ENCODE results near the gene NCOR2.

NCOR2 gene

GRCh38 chr12:124568431-124569374 is 1.3 kb upstream of the NCOR2 start:
- FAIRE-seq (no peak), DNase-seq (ENCODE audit: insufficient read length, low spot score) (no peak)
- TF ChIP-seq CTCF (IDR thresholded peaks at IDR 0.05; ENCODE audit: insufficient read depth, missing control alignments) = peak; percentile 52

DNA sequence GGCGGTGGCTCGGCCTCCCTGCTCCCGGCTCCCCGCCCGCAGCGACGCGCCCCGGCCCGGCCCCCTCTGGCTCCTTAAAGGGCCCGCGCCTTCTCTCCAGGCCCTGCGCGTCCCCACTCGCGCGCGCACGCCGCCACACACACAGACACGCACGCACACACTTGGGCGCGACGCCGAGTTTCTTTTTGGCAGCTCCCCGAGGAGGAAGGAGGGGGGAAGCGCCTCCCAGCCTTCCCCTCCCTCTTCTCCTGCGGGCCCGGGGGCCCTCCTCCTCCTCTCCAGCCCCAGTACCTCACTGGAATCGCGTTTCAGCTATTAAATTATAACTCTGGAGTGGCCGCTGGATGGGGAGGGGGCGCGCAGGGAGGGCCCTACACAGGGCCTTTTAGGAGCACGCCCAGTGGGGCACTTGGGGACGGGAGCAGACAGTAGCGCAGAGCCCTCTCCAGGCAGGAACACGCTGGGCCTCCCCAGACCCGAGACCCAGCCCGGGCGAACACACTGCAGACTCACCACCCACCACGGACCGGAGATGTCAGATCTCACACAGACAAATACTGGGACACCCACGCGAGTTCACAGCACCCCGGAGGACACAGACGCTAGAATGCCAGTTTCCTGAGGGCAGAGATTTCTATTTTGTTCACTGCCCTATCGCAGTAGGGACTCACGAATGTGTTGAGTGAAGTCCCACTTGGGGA is 411 bp upstream of the NCOR2 start:
- peak; percentile 85 for DNase-seq (ENCODE audit: insufficient read length, low spot score)
- no peak for FAIRE-seq
- TF ChIP-seq CTCF (IDR thresholded peaks at IDR 0.05; ENCODE audit: insufficient read depth, missing control alignments) = no peak

- TF ChIP-seq CTCF (IDR thresholded peaks at IDR 0.05; ENCODE audit: insufficient read depth, missing control alignments) = no peak
- no peak for DNase-seq (ENCODE audit: insufficient read length, low spot score)
- FAIRE-seq = no peak
Observed at GRCh38 chr12:124566161-124566996, 1.0 kb downstream of the NCOR2 start.

- DNase-seq (ENCODE audit: insufficient read length, low spot score) (no peak), FAIRE-seq (no peak)
- TF ChIP-seq CTCF (IDR thresholded peaks at IDR 0.05; ENCODE audit: insufficient read depth, missing control alignments) = no peak
Observed at GRCh38 chr12:124565656-124566160, 1.7 kb downstream of the NCOR2 start.

DNA sequence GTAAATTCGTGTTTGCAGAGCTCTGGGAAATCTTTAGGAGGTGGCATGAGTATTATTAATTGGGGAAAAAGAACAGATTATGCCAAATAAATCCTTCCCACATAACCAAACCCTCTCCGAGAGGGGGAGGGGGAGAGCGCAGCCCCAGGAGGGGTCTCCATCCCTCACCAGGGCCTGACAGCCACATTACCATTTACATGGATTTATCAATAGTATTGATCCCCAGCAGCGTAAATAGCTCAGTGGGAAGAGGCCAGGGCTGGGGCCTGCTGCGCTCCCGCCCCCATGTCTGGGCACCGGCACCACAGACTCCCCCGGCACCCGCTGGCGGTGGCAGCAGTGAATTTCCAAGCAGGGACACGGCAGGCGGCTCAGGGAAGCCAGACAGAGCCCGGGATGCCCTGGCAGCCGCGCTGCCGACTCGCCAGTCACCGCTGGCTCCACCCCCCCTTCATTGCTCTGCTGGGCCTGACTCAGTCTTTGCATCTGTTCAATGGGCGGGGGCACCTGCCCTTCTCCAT is 2.4 kb downstream of the NCOR2 start:
- no peak for DNase-seq (ENCODE audit: insufficient read length, low spot score)
- TF ChIP-seq CTCF (IDR thresholded peaks at IDR 0.05; ENCODE audit: insufficient read depth, missing control alignments) = no peak
- no peak for FAIRE-seq

- DNase-seq (ENCODE audit: insufficient read length, low spot score) = no peak
- FAIRE-seq = no peak
- TF ChIP-seq CTCF (IDR thresholded peaks at IDR 0.05; ENCODE audit: insufficient read depth, missing control alignments) = no peak
Observed at GRCh38 chr12:124564232-124564958, 3.0 kb downstream of the NCOR2 start.

All from D721Med (cell line).